Nephron progenitor cell (in vitro differentiated cells): ENCODE results near the gene MYL5.

Source experiments
- DNase-seq: peaks from one replicate; pipeline ENCODE4 v3.0.0; 2021
- H3K27ac Mint-ChIP-seq: 2 replicates; pipeline ENCODE4 v1.8.0; 2021; ENCODE audit warnings: mild to moderate bottlenecking, moderate library complexity, mixed read lengths
- H3K27me3 Mint-ChIP-seq: 2 replicates; pipeline ENCODE4 v1.8.0; 2021; ENCODE audit warnings: mild to moderate bottlenecking, low read depth, mixed read lengths; ENCODE audit not compliant: poor library complexity
- H3K36me3 Mint-ChIP-seq: 2 replicates; pipeline ENCODE4 v1.8.0; 2021; ENCODE audit warnings: low read depth, mixed read lengths
- H3K4me1 Mint-ChIP-seq: 2 replicates; pipeline ENCODE4 v1.8.0; 2021; ENCODE audit warnings: mixed read lengths
- H3K4me3 Mint-ChIP-seq: 2 replicates; pipeline ENCODE4 v1.8.0; 2021; ENCODE audit warnings: mild to moderate bottlenecking, moderate library complexity, mixed read lengths
- H3K9me3 Mint-ChIP-seq: 2 replicates; pipeline ENCODE4 v1.8.0; 2021; ENCODE audit warnings: mild to moderate bottlenecking, moderate library complexity, mixed read lengths
- CTCF ChIP-seq: fragments of 200-600 bp; sonication (generic); IDR thresholded peaks from 2 replicates; pipeline ENCODE4 v1.5.0; 2021; ENCODE audit warnings: antibody characterized with exemption

MYL5 gene

GRCh38 chr4:679104-679481, 4.8 kb downstream of the MYL5 start:
- Mint-ChIP-seq H3K4me3 (no peak overlapping the region), H3K27me3 (peaks cover 2% of the 10 kb centered on the region), H3K4me1 (peaks cover 17% of the 10 kb centered on the region), H3K36me3 (no peaks in the 10 kb centered on the region), H3K27ac (no peak overlapping the region), H3K9me3 (no peaks in the 10 kb centered on the region)
- no peak for TF ChIP-seq CTCF
- no peak for DNase-seq

GRCh38 chr4:679629-680028, 5.3 kb downstream of the MYL5 start:
- peaks cover 2% of the 10 kb centered on the region for H3K27me3 Mint-ChIP-seq
- TF ChIP-seq CTCF, result no peak
- no peak overlapping the region for H3K27ac Mint-ChIP-seq
- H3K4me1 Mint-ChIP-seq, result peaks cover 20% of the 10 kb centered on the region
- no peaks in the 10 kb centered on the region for H3K36me3 Mint-ChIP-seq
- no peak overlapping the region for H3K4me3 Mint-ChIP-seq
- no peaks in the 10 kb centered on the region for H3K9me3 Mint-ChIP-seq
- DNase-seq, result no peak

- H3K27ac Mint-ChIP-seq, result no peak overlapping the region
- no peaks in the 10 kb centered on the region for H3K36me3 Mint-ChIP-seq
- peaks cover 2% of the 10 kb centered on the region for H3K27me3 Mint-ChIP-seq
- TF ChIP-seq CTCF, result no peak
- no peaks in the 10 kb centered on the region for H3K9me3 Mint-ChIP-seq
- peak overlapping the region; percentile 70 for H3K4me3 Mint-ChIP-seq
- no peak for DNase-seq
- peaks cover 22% of the 10 kb centered on the region for H3K4me1 Mint-ChIP-seq
These were observed 5.7 kb downstream of the MYL5 start for GRCh38 chr4:680091-680490.

- Mint-ChIP-seq H3K27me3 (peaks cover 2% of the 10 kb centered on the region), H3K9me3 (no peaks in the 10 kb centered on the region), H3K4me3 (peak overlapping the region; percentile 70), H3K4me1 (peaks cover 26% of the 10 kb centered on the region), H3K36me3 (no peaks in the 10 kb centered on the region), H3K27ac (no peak overlapping the region)
- peak; percentile 49 for DNase-seq
- TF ChIP-seq CTCF, result no peak
These were observed 6.2 kb downstream of the MYL5 start for GRCh38 chr4:680551-680927.

- Mint-ChIP-seq H3K9me3 (no peaks in the 10 kb centered on the region), H3K27ac (no peak overlapping the region), H3K4me1 (peaks cover 26% of the 10 kb centered on the region), H3K4me3 (peak overlapping the region; percentile 70), H3K36me3 (no peaks in the 10 kb centered on the region), H3K27me3 (peaks cover 2% of the 10 kb centered on the region)
- no peak for TF ChIP-seq CTCF
- DNase-seq, result peak; percentile 78
These were observed 6.7 kb downstream of the MYL5 start for GRCh38 chr4:680928-681645.
